Measurements from ENCODE around the gene HMCES.
"Not testable (repeated sequence)": the region's sequence is repeated elsewhere in the genome, so short reads cannot be mapped to it uniquely, and the experiment has no call there.

HMCES gene

GRCh38 chr3:129323651-129324294 lies 45.1 kb downstream of the HMCES start:
- DNase-seq: no peak

- no peak for DNase-seq
Observed at GRCh38 chr3:129324855-129325254, 46.2 kb downstream of the HMCES start.

DNA sequence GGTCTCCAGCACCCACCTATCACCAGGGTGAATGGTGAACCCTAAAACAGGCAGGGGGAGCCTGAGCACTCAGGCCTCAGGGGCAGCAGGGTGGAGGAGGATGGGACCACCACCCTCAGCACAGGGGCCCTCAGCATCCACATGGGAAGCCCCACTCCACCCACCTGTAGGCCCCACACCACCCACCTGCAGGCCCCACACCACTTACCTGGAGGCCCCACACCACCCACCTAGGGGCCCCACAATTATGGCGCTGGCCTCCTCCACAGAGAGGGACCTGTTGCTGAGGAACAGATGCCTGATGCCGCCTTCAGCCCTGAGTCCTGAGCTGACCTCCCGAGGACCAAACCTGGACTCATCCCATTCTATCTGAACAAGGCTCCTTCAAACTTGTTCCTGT lies 46.7 kb downstream of the HMCES start:
- no peak for DNase-seq

DNA sequence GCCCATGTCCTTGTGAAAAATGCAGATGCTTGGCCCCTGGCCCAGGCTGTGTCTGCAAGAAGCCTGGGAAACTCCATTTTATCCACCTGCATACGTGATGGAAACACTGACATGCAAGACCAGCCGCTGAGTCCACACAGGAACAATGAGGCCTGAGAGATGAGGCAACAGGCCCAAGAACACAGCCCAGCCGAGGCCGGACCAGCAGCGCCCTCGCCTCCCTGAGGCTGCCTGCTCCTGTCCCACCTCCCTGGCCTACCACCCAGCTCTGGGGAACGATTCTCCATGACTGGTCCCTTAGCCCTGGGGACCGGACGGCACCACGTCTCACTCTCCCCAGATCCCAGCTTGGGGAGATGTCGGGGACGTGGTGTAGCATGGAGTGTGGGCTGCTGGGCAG lies 47.5 kb downstream of the HMCES start:
- no peak for DNase-seq

GRCh38 chr3:129326595-129326994 lies 47.9 kb downstream of the HMCES start:
- no peak for DNase-seq

GRCh38 chr3:129327510-129327909 lies 48.8 kb downstream of the HMCES start:
- DNase-seq: no peak

- no peak for DNase-seq
Observed at GRCh38 chr3:129329858-129330257, 51.2 kb downstream of the HMCES start.

DNA sequence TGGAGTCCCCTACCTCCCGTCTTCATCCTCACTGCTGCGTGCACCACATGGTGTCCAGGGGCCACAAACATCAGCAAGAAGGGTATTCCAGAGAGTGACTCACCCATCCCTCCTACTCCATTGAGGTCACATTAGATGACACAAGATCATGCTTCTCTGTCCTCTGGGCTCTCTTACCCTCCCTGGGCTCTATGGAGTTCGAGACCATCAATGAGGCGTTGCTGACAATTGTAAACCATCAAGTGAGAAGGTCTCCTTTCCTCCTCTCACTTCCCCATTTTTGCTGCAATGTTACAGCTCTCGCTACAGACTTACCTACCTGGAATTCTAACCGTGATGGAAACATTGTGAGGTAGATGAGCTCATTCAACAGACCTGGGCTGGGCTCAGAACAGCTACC lies 51.7 kb downstream of the HMCES start:
- DNase-seq: no peak

GRCh38 chr3:129333891-129334290 lies 55.2 kb downstream of the HMCES start:
- DNase-seq: no peak

DNA sequence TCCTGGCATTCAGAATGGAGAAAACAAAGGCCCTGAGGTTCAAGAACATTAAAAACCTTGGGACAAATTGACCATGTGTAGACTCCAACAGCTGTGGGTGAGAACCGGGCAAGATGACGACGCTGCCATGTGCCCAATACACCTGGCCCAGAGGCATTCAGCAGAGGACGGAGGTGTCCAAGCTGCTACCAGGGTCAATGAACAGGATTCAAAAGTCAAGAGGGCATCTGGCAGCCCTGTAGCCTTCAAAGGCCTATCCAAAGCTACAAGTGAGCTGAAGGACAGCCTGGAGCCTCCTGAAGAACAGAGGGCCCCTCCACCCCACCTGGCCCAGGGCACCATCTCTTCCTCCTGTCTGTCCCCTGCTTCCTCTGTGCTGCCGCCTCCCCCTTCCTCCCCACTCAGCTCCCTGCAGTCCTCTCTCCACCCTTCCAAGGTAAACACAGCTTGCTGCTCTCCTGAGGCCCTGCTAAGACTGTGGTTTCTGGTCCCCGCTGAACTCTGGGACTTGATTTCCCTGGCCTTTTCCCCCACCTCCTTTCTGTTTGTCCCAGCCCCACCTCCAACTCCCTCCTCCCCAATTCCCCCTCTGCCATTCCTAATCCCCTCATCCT lies 57.5 kb downstream of the HMCES start:
- DNase-seq: no peak

- not testable (repeated sequence) for DNase-seq
Observed at GRCh38 chr3:129337719-129338118, 59.0 kb downstream of the HMCES start.

DNA sequence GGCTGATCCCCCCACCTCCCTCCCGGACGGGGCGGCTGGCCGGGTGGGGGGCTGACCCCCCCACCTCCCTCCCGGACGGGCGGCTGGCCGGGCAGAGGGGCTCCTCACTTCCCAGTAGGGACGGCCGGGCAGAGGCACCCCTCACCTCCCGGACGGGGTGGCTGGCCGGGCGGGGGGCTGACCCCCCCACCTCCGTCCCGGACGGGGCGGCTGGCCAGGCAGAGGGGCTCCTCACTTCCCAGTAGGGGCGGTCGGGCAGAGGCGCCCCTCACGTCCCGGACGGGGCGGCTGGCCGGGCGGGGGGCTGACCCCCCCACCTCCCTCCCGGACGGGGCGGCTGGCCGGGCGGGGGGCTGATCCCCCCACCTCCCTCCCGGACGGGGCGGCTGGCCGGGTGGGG lies 60.5 kb downstream of the HMCES start:
- not testable (repeated sequence) for DNase-seq

DNA sequence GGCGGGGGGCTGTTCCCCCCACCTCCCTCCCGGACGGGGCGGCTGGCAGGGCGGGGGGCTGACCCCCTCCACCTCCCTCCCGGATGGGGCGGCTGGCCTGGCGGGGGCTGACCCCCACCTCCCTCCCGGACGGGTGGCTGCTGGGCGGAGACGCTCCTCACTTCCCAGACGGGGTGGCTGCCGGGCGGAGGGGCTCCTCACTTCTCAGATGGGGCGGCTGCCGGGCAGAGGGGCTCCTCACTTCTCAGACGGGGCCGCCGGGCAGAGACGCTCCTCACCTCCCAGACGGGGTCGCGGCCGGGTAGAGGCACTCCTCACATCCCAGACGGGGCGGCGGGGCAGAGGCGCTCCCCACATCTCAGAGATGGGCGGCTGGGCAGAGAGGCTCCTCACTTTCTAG lies 61.2 kb downstream of the HMCES start:
- not testable (repeated sequence) for DNase-seq

DNA sequence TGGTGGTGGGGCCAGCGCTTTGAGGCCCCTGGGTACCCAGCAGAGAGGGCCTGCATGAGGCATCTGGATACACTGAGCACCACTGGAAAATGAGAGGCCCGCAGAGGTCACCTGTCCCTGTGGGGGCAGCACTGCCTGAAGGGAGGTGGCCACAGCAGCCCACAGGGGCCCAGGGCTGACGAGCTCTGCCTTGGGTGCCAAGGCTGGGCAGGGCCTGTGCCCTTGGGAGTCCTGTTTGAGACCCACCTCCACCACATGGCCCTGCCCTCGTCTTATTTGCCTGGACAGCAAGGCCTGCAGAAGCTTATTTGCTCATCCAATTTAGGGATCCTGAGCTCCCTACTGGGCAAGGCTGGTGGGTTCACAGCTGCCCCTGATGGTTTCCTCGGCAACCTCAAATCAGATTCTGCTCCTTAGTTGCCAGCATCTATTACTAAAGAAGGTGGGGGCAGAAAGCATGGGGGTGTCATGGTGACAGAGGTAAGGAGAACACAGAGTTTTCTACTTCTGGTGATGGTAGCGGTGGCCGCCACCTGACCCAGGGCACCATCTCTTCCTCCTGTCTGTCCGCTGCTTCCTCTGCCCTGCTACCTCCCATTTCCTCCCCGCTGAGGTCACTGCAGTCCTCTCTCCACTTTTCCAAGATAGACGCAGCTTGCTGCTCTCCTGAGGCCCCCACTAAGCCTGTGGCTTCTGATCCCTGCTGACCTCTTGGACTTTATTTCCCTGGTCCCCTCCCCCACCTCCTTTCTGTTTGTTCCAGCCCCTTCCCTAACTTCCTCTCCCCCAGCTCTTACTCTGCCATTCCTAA lies 62.9 kb downstream of the HMCES start:
- DNase-seq: no peak

GRCh38 chr3:129343643-129344360 lies 65.1 kb downstream of the HMCES start:
- no peak for DNase-seq

GRCh38 chr3:129344540-129345220 lies 66.0 kb downstream of the HMCES start:
- no peak for DNase-seq

GRCh38 chr3:129345281-129345680 lies 66.6 kb downstream of the HMCES start:
- no peak for DNase-seq

DNA sequence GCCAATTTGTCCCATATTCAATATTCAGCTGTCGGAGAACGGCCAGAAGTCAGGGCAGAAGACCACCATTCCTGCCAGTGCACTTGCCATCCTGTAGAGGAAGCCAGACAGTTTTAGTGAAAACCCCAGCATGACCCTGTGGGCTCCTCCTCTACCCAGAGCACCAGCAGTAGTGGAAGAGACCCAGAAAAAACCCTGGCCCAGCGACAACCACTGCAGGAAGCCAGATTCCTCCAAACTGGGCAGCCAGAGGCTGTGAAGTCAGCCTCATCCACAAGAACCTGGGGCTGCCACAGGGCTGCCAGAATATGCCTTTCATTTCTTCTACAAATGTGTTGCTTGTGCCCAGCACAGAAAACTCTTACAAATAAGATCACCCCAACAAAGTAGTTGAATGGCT lies 67.3 kb downstream of the HMCES start:
- no peak for DNase-seq

- no peak for DNase-seq
Observed at GRCh38 chr3:129346695-129347457, 68.2 kb downstream of the HMCES start.

- DNase-seq: no peak
Observed at GRCh38 chr3:129347458-129347845, 68.8 kb downstream of the HMCES start.

DNA sequence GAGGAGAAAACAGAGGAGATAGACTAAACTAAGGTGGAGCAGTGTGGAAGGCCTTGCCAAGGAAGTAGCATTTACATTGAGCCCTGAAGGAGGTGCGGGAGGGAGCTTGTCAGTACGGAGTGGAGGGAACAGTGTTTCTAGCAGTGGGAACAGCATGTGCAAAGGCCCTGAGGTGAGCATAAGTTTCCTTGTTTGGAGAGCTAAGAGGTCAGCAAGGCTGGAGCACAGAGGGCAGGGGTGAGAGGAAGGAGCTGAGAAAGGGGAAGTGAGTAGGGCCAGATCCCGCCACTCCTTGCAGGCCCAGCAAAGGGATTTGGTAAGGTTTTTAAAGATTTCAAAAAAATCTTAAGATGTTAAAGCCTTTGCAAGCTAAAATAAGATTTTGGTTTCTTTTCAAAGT lies 70.1 kb downstream of the HMCES start:
- DNase-seq: no peak

DNA sequence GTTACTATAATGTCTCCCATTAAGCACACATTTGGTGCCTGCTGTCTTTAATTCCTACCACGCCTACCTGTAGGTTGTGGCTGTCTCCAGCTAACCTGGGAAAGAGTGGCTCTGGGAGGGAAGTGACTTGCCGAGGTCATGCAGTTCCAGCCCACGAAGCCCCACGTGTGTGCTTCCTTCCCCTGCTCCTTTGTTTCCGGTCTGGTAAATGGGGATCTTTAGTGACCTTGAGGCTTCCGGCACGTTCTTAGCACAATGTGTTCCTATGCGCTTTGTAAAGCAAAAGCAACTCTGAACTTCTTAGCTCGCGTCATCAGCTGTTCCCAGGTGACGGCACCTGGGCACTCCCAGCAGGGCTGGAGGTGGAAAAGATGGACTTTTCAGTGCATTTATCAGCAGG lies 70.5 kb downstream of the HMCES start:
- DNase-seq: not testable (repeated sequence)

All from NCI-H2029 treated with DMSO at 0.1 percent for 48 hours (cell line).